Lung (tissue), 12 donors: Measurements from ENCODE around the gene ASPA. TPM values are rescaled to one million over a fixed set of nuclear protein-coding genes. Genes with fewer than 3 reads are reported as not detected.

Experiments
- ATAC-seq: fragments of 200-7000 bp; cut with Tn5 transposase; one replicate; pipeline ENCODE4 v1.9.1; 2020; ENCODE audit warnings: moderate number of reproducible peaks; ENCODE audit not compliant: insufficient read depth, low FRiP score
- DNase-seq, 3 donors: peaks; one replicate each; pipeline ENCODE4 v3.0.0-alpha.2; 2013 to 2017
- H3K27ac ChIP-seq, 2 donors: one replicate each; pipeline ENCODE4 v1.5.1; 2013; ENCODE audit warnings: mild to moderate bottlenecking in 2 of 2, moderate library complexity in 2 of 2, control low read depth in 1 of 2, inconsistent platforms in 1 of 2, low read depth in 1 of 2, low read length in 1 of 2
- H3K27me3 ChIP-seq, 3 donors: one replicate each; pipeline ENCODE4 v1.5.1; 2013; ENCODE audit warnings: low read length in 2 of 3; ENCODE audit not compliant: control insufficient read depth in 3 of 3, insufficient read depth in 3 of 3
- H3K36me3 ChIP-seq, 4 donors: one replicate each; pipeline ENCODE4 v1.5.1; 2013; ENCODE audit warnings: low read length in 4 of 4, mild to moderate bottlenecking in 1 of 4, moderate library complexity in 1 of 4; ENCODE audit not compliant: control insufficient read depth in 4 of 4, insufficient read depth in 4 of 4
- H3K4me1 ChIP-seq, 5 donors: one replicate each; pipeline ENCODE4 v1.5.1; 2013; ENCODE audit warnings: low read length in 5 of 5, mild to moderate bottlenecking in 2 of 5, moderate library complexity in 1 of 5; ENCODE audit not compliant: control insufficient read depth in 5 of 5, insufficient read depth in 5 of 5
- H3K4me3 ChIP-seq: one replicate; pipeline ENCODE4 v1.5.1; 2013; ENCODE audit warnings: mild to moderate bottlenecking, control low read depth, moderate library complexity
- H3K9ac ChIP-seq, 2 donors: one replicate each; pipeline ENCODE4 v1.5.1; 2013; ENCODE audit warnings: low read length in 2 of 2, control low read depth in 1 of 2; ENCODE audit not compliant: insufficient read depth in 1 of 2
- H3K9me3 ChIP-seq, 4 donors: one replicate each; pipeline ENCODE4 v1.5.1; 2013; ENCODE audit warnings: low read length in 3 of 4, mild to moderate bottlenecking in 1 of 4, moderate library complexity in 1 of 4; ENCODE audit not compliant: control insufficient read depth in 4 of 4, insufficient read depth in 3 of 4
- WGBS, 2 donors: extraction: QIAGEN DNeasy Blood & Tissue Kit; methylation state at CpG; one replicate each; pipeline ENCODE4 v1.1.7; 2013; 5-methylcytosine and 5-hydroxymethylcytosine counted together
- polyA plus RNA-seq, 2 donors: library from polyadenylated mRNA; stranded (reverse); fragments of 200-250 nt; gene quantifications; one replicate each; pipeline ENCODE4 v1.2.1, GENCODE V29; 2013
- total RNA-seq, 2 donors: library from RNA; depleted of rRNA in 1 of 2; stranded (reverse); fragments of >200 nt in 1 of 2; gene quantifications; one replicate each; pipeline ENCODE4 v1.2.1, GENCODE V29; 2014 to 2021
- TF ChIP-seq, protein P1 (sequence below): IDR thresholded peaks from 2 replicates; pipeline ENCODE4 v1.5.1; 2012; ENCODE audit warnings: mild to moderate bottlenecking; ENCODE audit errors: control extremely low read depth, extremely low read depth
- donor health status: control.
- donor health status: control.
- donor health status: Bipolar disorder and iron deficiency.
- donor health status: healthy.
- donor health status: DM: yes; HTN: yes; CAD: no.

ASPA gene
- total and polyA plus RNA-seq, 4 donors: 0.31 to 17.5 (median 1.8) TPM

DNA sequence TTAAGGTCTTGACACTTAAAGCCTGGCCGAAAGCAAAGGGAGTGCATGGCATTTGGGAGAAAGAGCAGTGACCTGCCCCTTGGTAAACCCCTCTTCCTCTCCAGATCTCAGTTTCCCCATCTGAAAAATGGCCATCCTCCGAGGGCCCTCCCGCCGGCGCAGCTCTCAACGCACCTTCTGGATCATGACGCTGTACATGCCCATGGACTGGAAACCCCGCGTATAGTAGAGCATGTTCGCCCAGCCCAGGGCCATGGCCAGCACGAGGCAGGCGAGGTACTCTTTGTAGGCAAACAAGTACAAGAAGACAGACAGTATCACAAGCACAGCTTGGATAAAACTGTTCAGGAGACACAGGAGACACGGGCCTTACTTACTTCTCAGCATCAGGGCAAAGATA is 48.2 kb downstream of the ASPA start:
- 91 to 93% methylated on average over 13 of the region's 13 CpGs for WGBS, 2 donors
- no peak overlapping the region for H3K9ac ChIP-seq
- no peak for DNase-seq

DNA sequence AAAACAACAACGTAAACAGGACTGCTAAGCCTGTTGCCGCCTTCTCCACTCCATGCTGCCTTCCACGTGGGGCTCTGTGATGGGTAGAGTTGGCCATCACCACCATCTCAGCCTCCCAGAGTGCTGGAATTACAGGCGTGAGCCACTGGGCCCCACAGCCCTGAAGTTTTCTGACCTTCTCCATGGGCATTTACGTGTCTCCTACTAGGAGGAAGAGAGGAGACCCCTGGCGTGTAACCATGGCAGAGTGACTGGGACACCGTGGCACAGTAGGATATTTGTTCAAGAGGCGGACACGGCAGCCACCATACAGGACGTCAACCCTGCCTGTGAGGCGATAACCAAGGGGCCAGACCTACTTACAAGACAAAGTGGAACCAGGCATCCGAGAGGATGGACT is 50.7 kb downstream of the ASPA start:
- H3K36me3 ChIP-seq: peaks cover 0 to 2% (median 0%) of the 10 kb centered on the region in 4 donors
- H3K4me3 ChIP-seq: no peak overlapping the region

More for the DNA sequence above, 48.2 kb downstream of the ASPA start:
- peaks cover 0 to 3% (median 0%) of the 10 kb centered on the region in 3 donors for H3K27me3 ChIP-seq
- no peak overlapping the region for H3K4me3 ChIP-seq
- peaks cover 0 to 2% (median 0%) of the 10 kb centered on the region in 4 donors for H3K36me3 ChIP-seq
- peaks cover 0 to 4% (median 0%) of the 10 kb centered on the region in 5 donors for H3K4me1 ChIP-seq
- no peak for ATAC-seq
- TF ChIP-seq, protein P1, sequence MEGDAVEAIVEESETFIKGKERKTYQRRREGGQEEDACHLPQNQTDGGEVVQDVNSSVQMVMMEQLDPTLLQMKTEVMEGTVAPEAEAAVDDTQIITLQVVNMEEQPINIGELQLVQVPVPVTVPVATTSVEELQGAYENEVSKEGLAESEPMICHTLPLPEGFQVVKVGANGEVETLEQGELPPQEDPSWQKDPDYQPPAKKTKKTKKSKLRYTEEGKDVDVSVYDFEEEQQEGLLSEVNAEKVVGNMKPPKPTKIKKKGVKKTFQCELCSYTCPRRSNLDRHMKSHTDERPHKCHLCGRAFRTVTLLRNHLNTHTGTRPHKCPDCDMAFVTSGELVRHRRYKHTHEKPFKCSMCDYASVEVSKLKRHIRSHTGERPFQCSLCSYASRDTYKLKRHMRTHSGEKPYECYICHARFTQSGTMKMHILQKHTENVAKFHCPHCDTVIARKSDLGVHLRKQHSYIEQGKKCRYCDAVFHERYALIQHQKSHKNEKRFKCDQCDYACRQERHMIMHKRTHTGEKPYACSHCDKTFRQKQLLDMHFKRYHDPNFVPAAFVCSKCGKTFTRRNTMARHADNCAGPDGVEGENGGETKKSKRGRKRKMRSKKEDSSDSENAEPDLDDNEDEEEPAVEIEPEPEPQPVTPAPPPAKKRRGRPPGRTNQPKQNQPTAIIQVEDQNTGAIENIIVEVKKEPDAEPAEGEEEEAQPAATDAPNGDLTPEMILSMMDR: no peak
- no peak overlapping the region for H3K27ac ChIP-seq
- H3K9me3 ChIP-seq: no peaks in the 10 kb centered on the region

DNA sequence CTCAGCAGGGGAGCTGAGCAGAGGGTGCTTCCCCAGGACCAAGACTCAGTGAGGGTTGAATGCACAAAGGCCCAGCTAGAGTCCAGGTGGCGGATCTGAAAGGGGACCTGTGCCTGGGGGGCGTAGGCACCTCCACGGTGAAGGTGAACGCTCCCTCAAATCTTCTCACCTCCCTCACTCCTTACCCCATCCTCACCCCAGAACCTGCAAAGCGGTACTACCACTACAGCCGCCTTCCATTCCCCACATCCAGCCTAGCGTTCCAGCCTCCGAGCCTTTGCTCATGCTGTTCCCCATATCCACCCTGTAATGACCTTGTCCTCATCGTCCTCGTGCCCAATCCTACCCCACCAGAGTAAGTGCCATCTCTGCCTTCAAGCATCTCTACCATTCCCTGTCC is 51.2 kb downstream of the ASPA start:
- no peak overlapping the region for H3K4me3 ChIP-seq
- TF ChIP-seq, protein P1: no peak
- ATAC-seq (no peak), DNase-seq (no peak)
- no peaks in the 10 kb centered on the region for H3K9me3 ChIP-seq
- no peak overlapping the region for H3K27ac ChIP-seq
- H3K4me1 ChIP-seq: peaks cover 0 to 13% (median 0%) of the 10 kb centered on the region in 5 donors
- 72 to 88% methylated on average over 10 of the region's 10 CpGs for WGBS, 2 donors
- peaks cover 0 to 2% (median 0%) of the 10 kb centered on the region in 4 donors for H3K36me3 ChIP-seq
- H3K9ac ChIP-seq: no peak overlapping the region
- no peaks in the 10 kb centered on the region for H3K27me3 ChIP-seq

More for the DNA sequence above, 50.7 kb downstream of the ASPA start:
- DNase-seq (no peak), ATAC-seq (no peak)
- Histone ChIP-seq H3K27me3 (no peaks in the 10 kb centered on the region), H3K9me3 (no peaks in the 10 kb centered on the region), H3K27ac (no peak overlapping the region), H3K4me1 (peaks cover 0 to 13% (median 0%) of the 10 kb centered on the region in 5 donors), H3K9ac (no peak overlapping the region)
- TF ChIP-seq, protein P1: no peak
- 89 to 92% methylated on average over 12 of the region's 12 CpGs for WGBS, 2 donors

DNA sequence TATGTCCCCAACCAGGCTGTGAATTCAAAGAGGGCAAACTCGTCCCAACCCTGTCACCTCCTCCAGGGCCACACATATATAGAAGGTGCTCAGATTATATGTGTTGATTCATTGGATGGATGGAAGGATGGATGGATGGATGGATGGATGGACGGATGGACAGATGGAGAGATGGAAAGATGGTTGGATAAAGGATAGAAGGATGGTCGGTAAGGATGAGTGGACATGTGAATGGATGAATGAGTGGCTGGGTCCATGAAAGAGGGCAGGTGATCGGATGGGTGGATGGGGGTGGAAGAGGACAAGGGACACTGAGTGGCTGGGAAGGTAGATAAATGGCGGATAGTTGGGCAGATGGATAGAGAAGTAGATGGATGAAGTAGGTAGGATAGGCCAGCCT is 51.7 kb downstream of the ASPA start:
- Histone ChIP-seq H3K27me3 (no peaks in the 10 kb centered on the region), H3K36me3 (peaks cover 0 to 2% (median 0%) of the 10 kb centered on the region in 4 donors), H3K4me3 (no peak overlapping the region), H3K9me3 (no peaks in the 10 kb centered on the region), H3K9ac (no peak overlapping the region), H3K27ac (no peak overlapping the region), H3K4me1 (peaks cover 0 to 13% (median 0%) of the 10 kb centered on the region in 5 donors)
- ATAC-seq: no peak
- TF ChIP-seq, protein P1: no peak
- no peak for DNase-seq
- 88 to 93% methylated on average over 5 of the region's 5 CpGs for WGBS, 2 donors
